Stimulated activated naive CD4-positive, alpha-beta T cell (primary cell): ENCODE results near the gene DOCK3.
"Not testable (repeated sequence)": the region's sequence is repeated elsewhere in the genome, so short reads cannot be mapped to it uniquely, and the experiment has no call there.

Experiments used
- DNase-seq, 6 experiments: peaks; one replicate each; lab custom pipeline; 2025; lab: John Stamatoyannopoulos, UW

Gene DOCK3

DNA sequence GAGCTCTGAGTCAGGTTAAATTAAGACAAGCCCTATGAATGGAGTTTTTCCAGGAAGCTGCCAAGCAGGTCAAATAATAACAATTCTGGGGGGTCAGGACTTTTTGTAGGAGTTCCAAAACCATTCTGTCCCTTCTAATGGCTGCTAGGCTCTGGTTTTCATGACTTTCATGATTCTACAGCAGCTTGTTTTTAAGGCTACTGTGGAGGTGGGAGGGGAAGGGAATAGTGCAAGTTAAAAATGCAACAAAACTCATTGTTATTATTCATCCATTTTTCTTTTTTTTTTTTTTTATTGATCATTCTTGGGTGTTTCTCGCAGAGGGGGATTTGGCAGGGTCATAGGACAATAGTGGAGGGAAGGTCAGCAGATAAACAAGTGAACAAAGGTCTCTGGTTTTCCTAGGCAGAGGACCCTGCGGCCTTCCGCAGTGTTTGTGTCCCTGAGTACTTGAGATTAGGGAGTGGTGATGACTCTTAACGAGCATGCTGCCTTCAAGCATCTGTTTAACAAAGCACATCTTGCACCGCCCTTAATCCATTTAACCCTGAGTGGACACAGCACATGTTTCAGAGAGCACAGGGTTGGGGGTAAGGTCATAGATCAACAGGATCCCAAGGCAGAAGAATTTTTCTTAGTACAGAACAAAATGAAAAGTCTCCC, 633.3 kb downstream of the DOCK3 start:
- not testable (repeated sequence) for DNase-seq

DNA sequence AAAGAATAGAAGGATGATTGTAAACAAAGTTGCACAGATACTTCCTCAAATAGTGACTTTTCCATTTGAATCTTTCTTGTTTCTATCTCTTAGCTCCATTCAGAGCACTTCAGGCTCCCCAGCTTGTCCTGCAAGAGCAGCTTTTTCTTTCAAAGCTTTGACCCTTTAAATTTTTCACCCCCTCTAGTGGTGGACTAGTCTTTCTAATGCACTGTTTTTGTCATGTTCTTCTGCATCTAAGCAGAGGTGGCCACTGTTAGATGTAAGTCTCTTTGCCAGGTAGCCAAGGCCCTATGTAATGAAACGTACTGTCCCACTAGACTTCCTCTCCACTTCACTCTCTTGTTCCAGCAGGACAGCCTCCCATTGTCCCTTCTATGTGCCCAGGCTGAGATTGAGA, 636.3 kb downstream of the DOCK3 start:
- peak in 3 of 6 experiments; percentile 10 to 48 (median 27) for DNase-seq

DNA sequence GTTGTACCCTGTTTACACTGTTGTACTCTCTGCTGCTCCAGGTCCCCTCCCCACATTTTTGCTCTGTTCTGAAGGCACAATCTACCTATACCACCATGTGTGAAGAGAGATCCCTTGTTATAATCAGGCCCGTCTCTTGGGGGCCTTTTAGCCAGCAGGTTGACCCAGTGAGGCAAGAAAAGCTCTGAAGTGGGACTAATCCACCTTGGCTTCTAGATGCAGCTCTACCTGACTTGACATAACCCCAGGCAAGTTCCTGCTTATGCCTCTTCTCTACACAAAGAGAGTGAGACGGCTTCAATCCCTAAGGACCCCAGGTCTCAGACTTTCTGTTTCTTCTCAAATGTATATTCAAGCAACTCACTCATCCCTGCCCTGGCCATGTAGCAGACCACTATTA, 653.5 kb downstream of the DOCK3 start:
- no peak for DNase-seq

DNA sequence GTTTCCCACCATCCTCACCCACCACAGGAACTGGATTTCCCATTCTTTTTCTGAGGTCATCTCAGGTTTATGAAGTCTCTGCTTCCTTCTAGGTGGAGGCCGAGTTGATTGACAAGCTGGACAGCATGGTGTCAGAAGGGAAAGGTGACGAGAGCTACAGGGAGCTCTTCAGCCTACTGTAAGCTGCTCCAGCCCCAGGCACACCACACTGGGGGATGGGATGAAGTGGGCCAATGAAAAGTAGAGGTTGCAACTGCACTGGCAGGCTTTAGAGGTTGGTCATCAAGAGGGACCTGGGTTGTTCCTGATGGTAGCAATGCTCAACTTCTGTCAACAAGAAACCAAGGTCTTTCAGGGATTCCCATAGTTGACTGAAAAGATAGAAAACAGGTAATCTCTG, 655.3 kb downstream of the DOCK3 start:
- no peak for DNase-seq

DNA sequence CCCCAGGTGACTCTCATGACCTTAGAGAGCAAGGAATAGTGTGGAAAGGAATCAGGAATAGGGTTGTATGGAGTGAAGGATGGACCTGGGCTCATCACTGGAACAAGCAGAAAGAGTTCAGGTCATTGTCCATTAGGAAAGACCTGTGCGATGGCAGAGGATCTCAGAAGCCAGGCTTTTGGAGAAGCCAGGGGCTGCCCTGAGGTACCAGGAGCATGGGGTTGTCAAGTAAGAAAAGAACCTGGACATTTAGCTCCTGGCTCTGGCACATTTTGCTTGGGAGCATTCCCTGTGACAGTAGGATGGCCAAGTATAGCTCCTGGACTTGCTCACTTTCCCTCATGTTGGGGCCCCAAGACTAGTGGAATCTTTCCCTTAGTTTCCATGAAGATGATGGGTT, 657.4 kb downstream of the DOCK3 start:
- DNase-seq, result no peak

DNA sequence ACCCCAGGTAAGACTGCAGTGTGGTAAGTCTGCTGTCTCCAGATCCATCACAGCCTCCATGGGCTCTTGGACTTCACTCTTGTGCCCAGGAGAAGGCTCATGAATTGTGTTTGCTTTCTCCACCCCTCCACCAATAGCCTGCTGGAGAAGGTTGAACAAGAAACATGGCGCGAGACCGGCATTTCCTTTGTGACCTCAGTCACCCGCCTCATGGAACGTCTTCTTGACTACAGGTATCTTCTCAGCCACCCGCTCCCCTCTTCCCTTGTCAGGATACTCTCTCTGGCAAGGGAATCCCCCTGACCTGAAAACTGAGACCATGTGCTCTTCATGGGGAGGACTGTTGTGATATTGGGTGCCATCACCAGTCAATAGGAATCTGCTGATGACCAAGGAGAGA, 658.3 kb downstream of the DOCK3 start:
- no peak for DNase-seq

DNA sequence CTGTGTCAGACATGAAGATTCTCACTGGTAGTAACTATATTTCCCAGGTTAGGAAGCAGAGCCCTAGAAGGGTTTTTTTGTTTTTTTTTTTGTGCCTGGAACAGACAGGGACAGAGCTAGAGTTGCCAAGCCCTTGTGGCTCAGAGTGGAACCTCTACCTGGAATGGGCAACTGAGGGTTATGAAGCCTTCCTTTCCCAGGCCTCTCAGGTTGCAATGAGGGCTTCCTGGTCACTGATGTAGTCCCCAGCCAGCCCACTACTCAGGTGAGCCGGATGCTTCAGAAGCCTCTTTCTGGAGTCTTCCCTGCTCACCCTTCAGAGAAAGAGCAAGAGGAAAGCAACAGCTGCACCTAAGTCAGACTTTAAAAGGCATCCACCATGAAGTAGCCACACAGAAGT, 661.5 kb downstream of the DOCK3 start:
- DNase-seq, result no peak

DNA sequence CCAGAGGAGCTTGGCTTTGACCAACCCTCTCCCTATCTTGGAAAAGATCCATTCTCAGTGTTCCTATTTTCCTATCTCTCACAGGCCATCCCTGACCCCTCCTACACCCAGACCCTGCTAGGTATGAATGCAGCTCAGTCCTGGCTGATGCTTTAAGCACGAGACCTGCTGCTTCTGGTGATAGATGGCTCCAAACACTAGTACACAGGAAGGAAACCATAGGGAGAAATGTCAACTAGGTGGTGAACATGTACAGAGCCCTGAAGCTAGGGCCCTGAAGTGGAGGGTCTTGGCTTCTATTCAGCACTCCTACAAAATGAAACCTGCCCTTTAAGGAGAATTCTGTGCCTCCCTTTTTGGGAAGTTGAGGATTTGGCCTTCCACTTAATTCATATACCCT, 662.9 kb downstream of the DOCK3 start:
- no peak for DNase-seq

DNA sequence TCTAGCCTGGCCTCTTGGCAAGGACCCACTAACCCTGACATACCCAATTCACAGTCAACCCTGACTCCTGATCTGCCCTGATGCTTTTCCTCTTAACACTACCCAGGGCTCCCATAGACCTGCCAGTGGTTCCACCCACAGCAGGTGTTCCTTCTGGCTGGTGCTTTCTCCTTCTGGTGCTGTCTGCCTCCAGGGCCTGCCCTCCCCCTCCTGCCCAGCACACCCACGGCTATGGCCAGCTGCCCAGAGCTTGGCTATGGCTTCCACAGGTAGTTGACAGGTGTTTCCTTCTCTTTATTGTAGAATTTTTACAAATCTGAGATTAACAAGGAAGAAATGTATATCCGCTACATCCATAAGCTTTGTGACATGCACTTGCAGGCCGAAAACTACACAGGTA, 663.9 kb downstream of the DOCK3 start:
- DNase-seq, result no peak

DNA sequence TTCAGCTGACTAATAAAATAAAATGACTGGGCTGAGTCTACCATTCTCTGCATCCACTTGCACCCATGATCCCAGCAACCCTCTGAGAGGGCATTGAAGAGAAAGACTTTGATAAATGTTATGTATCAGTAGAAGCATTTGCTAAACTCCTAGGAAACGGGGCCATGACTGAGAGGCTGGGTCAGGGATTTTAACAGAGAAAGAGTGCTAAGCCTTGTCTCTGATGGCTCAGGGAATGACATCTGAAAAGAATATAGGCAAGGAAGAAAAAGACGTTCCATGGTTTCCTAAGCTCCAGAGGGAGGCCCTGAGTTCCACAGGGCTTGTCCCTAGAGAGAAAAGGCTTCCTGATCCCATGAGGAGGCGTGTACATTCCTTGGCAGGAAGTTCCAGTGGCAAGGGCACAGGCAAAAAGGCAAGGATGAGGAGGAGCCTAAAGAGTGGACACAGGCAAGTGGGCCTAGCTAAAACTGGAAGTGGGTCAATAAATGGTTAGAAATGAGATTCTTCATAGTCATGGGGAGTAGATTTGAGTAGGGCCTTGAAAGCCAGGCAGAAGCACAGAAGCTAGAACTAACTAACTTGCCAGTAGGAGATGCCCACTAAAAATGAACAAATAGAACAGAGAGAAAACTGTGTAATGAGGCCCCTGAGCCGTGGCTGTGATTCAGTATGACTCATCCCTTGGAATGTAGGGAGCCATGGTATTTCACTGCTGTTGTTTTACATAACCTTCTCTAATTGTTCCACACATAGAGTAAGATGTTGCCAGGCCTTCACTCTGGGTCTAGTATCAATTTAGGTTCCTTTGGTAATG, 665.5 kb downstream of the DOCK3 start:
- DNase-seq, result no peak

DNA sequence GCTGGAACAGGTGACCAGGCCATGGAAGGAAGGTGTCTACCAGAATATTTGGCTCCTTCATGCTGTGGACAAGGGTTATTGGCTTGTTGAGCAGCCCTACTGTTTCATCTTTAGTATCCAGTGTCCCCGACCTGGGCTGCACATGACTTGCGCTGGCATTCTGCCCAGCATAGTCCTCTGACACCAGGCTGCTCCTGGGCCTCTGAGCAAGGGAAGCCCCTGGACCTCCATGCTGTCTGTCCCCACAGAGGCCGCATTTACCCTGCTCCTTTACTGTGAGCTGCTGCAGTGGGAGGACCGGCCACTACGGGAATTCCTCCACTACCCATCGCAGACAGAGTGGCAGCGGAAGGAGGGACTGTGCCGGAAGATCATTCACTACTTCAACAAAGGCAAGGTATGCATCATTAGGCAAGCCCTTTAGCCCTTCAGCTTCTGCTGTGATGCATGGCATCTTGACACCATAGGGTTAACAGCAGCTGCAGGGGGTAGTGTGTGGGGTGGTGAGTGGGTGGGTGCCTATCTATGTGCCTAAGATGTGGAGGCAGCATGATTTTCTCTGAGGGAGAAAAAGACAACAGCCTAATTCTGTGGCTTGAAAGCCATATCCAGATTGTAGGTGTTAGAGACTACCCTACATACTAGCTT, 666.4 kb downstream of the DOCK3 start:
- DNase-seq, result no peak

DNA sequence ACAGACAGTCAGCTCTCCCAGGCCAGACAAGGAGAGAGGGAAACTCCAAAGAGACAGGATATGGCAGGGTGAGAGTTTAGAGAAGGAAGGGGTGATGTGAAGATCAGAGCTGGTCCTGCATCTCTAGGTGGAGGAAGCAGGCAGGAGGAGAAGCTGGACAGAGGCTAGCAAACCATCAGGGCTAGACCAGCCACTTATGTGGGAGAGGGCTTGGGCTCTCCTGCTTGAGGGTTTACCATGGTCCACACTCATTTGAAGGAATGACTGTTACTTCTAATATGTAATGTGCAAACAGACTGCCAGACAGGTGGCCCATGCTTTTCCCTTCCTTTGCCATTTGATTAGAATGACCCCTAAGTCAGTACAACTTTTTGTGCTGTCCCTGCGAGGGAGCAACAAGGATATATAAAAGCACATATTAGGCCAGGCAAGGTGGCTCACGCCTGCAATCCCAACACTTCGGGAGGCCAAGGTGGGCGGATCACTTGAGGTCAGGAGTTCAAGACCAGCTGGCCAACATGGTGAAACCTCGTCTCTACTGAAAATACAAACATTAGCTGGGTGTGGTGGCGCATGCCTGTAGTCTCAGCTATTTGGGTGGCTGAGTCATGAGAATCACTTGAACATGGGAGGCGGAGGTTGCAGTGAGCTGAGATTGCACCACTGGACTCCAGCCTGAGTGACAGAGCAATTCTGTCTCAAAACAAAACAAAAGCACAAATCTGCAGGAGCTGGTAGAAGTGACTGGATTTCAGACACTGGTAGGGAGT, 669.4 kb downstream of the DOCK3 start:
- DNase-seq, result no peak

DNA sequence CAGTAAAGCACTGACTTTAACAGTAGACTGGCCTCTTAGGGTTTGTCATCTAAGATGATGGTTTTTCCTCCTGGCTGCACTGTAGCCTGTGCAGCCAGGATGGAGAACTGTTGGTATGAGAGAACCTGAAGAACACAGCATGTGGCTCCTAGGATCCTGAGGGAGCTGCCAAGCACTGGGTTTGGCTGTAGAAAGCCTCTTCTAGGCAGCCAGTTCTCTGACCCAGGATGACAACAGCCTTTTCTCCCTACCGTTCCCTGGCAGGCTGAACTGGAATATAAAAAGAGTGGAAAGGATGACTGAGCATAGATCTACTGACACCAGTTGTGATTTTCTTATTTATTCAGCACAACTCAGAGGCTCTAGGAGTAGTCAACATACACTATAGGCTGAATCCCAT, 676.0 kb downstream of the DOCK3 start:
- no peak for DNase-seq

DNA sequence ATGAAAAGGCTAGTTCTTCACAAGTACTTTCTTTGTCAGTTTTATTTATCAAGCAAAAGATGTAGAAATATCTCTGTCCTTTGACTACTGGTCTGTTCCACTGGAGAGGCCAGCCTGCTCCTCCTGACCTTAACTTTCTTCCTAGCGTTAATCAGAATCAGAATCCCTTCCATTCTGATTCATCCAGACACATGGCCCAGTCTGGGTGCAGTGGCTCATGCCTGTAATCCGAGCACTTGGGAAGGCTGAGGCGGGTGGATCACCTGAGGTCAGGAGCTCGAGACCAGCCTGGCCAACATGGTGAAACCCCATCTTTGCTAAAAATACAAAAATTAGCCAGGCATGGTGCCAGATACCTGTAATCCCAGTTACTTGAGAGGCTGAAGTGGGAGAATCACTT, 678.4 kb downstream of the DOCK3 start:
- DNase-seq, result no peak

DNA sequence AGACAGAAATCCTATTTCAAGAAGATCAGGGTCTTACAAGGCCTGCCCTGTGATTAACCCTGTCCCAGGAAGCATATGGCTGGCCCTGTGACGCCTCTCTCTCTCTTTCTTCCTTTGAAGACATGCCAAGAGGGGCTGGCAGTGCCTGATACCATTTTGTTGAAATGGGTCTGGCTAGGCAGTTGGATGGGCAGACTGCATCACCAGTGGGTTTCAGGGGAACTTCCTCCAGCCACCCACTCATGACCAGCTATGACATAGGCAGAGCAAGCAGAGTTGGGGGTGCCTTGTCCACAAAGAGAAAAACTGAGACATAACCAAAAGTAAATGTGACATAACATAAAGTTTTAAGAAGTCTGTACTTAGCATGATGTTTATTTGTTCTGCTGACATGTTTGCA, 679.0 kb downstream of the DOCK3 start:
- DNase-seq, result no peak

DNA sequence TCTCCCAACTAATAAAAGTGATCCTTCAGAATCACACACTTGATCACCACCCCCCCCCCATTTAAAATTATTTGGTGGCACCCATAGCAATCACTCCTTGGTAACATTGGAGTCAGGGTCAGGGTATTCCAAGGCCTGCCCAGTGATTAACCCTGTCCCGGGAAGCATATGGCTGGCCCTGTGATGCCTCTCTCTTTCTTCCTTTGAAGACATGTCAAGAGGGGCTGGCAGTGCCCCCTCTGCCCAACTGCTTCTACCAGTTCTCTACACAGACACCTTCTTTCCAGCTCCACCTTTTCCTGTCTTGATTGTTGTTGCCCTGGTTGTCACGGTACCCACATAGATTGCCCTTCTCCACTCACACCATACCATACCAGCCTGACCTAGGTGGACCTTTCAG, 679.4 kb downstream of the DOCK3 start:
- no peak for DNase-seq

DNA sequence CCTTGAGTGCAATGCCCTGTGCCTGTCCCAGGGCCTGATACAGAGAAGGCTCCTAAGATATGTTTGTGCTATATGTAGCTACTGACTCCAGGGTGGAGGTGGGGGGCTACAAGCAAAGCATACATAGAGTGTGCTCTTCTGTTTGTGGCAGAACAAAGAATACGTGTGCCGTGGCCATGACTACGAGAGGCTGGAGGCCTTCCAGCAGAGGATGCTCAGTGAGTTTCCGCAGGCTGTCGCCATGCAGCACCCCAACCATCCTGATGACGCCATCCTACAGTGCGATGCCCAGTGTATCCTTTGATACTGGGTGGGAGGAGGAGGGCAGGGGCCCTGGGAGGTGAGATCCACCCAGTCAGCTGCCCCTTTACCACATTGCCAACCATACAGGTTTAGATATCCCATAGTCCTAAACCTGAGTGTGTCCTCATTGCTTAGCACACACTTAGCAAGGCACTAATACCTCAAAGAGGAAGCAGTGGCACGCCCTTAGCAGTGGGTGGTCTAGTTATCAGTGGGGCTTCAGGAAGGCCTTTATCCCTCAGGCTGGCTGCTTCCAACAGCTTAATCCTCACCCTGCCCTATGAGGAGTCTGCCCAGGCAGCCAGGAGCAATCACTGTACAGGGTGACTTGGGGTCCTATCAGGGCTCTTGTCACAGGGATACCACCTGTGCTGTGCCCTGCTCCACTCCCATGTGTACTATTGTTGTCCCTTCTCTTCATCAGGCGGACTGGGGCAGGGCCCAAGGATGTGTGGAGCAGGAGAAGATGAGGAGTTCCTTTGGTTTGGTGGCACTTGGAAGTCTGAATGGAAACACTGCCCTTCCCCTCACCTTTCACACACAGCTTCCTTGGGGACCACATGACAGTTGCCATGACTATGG, 680.2 kb downstream of the DOCK3 start:
- no peak for DNase-seq

DNA sequence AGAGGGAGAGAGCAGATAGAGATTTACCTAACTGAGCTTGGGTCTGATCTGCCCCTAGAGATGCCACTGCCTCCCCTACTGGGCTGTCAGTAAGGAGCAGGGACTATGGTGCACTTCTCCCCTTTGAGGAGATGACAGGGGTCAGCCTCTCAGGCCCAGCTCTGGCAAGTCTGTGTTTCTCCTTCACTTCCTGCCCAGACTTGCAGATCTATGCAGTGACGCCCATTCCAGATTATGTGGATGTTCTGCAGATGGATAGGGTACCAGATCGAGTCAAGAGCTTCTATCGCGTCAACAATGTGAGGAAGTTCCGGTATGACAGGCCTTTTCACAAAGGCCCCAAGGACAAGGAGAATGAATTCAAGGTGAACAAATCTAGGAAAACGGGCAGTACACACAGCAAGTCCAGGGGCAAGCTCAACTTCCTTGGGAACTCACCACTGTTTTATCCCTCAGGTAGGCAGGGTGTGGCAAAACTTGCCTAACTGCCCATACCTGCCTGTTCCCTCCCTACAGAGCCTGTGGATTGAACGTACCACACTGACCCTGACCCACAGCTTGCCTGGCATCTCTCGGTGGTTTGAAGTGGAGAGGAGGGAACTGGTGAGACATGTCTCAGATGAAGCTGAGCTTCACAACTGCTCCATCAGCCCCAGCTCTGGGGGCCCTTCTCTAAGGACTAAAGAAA, 681.3 kb downstream of the DOCK3 start:
- no peak for DNase-seq

DNA sequence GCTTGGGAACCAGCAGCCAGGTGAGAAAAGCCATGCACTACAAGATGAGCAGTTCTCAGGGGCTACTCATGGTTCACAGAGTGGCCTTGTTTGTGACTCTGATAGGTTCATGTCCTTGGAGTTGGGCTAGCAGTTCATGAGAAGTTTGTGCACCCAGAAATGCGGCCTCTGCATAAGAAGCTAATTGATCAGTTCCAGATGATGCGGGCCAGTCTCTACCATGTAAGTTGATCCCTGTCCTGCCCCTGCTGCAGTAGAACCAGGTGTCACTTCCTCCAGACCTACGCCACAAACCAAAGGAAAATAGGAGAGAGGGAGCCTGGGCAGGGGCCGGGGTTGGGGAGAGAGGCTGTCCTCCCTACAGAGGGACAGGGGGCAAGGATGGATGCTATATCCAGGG, 683.1 kb downstream of the DOCK3 start:
- no peak for DNase-seq

DNA sequence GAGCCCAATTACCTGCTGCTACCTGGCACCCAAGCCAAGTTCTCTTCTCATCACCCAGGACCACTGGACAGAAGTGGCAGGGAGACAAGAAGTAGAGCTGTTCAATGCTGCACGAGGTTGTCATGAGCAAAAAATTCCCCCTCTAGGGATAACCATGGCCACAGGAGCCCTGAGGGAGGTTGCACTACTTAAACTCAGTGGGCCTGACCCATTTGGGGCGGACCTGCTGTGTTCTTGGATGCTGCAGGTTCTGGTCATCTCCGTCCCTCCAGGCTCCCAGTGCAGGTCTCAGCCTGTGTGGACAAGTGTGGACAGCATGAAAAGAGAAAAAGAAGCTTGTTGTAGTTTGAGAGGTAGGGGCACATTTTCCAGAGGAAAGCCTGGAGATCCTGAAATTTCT, 684.3 kb downstream of the DOCK3 start:
- DNase-seq, result no peak

DNA sequence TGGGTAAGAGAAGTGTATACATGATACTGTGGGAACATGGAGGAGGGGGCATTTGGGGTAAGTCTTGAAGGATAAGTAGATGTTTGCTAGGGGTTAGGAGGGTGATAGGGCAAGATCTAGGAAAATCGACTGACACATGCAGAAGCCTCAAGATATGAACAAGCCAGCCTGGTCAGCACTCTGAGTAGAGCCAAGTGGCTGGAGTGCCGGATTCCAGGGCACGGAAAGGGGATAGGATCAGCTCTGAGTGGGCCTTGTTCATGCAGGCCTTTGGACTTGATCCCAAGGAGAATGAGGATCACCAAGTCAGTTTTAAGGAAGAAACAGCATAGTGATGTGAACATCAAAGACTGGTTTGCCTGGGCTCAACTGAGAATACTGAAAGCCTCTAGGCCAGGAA, 686.1 kb downstream of the DOCK3 start:
- DNase-seq, result no peak
